GM21619 (cell line): ENCODE results near the gene ADSL.

ENCODE experiments used
- ATAC-seq: cut with Tn5 transposase; IDR thresholded peaks from one replicate; pipeline ENCODE4 v1.9.1; 2021; ENCODE audit not compliant: unreplicated experiment

Gene ADSL

DNA sequence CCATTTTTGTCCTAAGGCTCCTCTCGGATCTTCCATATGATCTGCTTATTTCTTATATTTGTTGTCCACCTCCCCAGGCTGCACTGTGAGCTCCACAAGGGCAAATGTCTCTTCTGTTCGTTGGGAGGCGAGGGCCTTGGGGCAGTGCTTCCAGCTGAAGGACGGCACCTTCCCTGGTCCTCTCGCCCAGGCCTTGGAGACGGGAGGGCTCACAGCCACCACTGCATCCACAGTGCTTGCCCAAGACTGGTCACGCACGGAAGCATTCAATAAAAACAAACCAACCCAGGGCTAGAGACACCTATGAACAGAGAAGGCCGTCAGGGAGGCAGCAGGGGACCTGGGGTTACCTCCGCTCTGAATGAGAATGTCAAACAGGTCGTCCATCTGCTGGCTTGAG, 70.3 kb downstream of the ADSL start:
- ATAC-seq: no peak

DNA sequence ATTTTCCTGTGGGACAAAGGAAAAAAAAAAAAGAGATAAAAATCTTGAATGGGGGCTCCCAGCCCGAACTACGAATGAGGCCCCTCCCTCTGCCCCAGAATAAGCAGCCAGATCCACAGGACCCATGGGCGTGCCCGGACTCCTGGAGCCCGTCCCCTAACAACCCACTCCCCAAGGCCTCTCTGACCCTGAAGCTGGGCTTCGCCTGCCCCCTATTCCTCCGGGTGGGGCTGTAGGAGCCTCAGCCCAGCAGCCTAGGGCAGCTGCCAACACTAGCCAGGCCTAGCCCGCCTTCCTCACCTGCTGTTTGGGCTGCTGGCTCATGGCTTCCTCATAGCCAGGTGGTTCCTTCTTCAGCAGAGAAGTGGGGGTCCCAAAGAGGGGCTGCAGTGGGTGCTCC, 70.7 kb downstream of the ADSL start:
- no peak for ATAC-seq

- ATAC-seq: no peak
These were observed 71.6 kb downstream of the ADSL start for GRCh38 chr22:40417881-40418280.

- ATAC-seq: no peak
These were observed 72.3 kb downstream of the ADSL start for GRCh38 chr22:40418366-40419201.

GRCh38 chr22:40419718-40420117, 73.4 kb downstream of the ADSL start:
- ATAC-seq: no peak

DNA sequence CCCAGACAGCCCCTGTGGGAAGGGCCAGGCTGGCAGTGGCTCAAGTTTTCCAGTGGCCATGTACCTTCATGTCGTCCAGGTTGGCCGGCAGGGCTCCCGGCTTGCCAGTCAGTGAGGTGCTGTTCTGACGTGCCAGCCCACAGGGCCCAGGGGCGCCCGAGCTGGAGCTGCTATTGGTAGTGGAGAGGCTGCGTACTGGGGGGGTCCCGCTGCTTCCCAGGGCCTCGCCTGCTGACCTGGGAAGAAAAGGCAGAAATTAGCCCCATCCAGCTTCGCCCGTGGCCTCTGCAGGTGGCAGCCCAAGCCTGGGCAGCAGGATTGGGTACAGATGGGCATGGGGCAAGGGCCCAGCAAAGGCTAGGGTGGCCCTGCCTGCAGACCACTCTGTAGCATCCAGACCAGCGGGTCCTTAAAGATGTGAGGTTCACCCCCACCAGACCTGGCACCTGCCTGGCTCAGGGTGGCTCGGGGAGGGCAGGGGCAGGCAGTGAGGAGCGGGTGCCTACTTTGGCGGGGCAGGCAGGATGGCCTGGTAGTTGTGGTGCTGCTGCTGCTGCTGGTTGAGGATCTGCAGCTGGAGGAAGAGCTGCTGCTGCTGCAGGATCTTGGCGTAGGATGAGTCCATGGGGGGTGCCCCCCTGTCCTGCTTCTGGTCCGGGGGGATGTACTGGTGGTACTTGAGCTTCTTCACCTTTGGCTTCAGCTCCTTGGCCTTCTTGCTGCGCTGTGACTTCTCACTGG, 74.2 kb downstream of the ADSL start:
- ATAC-seq: no peak

DNA sequence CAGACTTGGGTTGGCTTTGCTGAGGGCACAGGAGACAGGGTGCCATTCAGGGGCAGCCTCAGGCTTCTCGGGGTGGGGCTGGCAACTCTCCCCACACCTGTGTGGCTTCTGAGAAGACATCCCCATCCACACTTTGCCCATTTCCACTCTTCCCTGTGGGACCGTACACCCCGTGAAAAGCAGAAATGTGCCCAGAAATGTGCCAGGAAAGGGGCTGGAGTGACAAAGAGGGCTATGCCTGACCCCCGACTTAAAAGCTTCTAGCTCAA, 74.7 kb downstream of the ADSL start:
- ATAC-seq: no peak

- no peak for ATAC-seq
These were observed 75.6 kb downstream of the ADSL start for GRCh38 chr22:40421941-40422340.

DNA sequence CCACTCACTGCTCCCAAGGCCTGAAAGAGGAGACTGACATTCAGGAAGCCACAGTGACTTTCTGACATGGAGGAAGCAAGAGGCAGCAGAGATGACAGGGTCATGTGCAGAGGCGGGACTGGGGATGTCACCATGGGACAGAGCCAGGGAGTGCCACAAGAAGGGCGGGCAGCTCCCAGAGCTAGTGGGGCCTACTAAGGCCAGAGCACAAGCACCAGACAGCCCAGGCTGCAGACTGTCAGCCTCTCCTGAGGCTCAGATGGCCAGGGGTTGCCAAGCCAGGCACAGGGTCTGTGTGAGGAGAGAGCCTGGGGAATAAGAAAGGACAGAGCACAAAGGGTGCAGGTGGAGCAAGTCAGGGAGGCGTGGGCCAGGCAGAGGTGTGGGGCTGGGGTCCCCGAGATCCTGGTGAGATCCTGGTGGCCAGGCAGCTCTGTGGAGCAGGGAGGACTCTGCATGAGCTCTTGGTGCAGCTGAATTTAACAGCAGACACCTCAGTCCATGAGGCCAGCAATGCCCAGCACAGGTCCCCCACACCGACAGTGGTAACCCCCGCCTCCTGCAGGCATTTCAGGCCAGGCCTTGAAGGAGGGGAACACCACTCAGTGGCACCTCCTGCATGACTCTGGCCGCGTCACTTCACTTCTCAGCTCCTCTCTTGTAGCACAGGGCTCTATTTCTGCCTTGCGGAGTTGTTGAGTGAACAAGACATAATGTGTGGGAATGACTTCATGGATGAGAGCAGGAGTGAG, 76.4 kb downstream of the ADSL start:
- ATAC-seq: no peak

DNA sequence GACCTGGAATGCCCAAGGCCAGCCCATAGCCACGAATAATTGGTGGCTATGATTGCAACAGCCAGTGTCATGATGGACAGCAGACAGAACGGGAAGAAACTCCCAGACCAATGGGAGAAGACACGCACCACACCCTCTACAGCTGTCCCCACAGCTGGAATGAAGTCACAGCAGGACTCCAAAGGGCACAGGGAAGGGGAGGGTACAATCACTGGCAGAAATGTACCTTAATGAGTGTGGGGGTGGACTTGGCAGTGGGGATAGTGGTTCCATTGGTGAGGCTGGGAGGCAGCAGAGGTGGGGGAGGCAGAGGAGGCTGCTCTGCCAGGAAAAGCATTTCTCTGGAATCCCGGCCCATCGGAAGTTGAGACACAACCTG, 77.0 kb downstream of the ADSL start:
- no peak for ATAC-seq

DNA sequence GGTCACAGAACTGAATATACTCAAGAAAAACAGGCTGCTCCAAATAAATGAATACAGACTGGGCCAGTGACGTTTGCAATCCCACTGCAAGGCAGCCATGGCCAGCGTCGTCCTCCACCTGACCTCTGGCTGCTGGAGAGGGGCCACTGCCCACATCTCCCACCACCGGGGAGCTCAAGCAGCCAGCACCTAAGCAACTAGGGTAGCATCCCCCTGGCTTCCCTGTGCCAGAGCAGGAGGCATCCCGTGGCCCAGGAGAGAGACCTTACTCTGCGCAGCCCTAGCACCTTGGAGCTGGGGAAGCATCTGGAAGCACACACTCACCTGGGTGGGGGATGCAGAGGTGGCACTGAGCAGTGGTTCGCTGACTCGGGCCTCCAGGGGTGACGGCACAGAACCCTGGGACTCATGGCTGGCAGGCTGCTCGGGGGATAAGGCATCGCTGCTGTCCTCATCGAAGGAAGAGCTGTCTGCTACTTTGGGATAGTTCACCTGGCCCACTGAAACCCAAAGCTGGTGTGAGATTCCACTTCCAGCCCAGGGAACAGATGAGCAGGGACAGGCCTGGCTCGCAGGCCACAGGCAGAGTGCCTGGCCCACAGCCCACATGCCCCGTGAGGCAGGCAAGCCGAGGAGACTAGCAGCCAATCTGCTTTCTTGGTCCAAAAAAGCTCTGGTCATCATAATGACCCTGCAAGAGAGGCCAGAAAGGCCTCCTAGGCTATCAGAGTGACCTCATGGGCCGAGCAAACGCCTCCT, 77.8 kb downstream of the ADSL start:
- ATAC-seq: no peak

DNA sequence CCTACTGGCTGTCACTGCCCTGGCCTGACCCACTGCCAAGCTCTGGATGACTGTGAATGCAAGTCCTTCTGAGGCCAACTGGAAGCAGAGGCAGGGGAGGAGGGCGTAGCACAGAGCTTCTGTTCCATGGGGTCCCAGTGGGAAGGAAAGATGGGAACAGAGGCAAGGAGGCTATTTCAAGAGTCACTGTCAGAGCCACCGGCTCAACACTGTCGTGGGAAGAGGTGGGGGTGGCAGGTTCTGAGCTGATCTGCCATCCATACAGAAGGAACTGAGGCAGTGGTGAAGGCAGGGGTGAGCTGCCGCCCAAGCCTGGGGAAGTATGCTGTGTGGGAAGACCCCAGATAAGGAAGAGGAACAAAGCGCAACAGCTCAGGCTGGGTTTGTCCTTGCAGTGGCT, 78.8 kb downstream of the ADSL start:
- ATAC-seq: no peak

DNA sequence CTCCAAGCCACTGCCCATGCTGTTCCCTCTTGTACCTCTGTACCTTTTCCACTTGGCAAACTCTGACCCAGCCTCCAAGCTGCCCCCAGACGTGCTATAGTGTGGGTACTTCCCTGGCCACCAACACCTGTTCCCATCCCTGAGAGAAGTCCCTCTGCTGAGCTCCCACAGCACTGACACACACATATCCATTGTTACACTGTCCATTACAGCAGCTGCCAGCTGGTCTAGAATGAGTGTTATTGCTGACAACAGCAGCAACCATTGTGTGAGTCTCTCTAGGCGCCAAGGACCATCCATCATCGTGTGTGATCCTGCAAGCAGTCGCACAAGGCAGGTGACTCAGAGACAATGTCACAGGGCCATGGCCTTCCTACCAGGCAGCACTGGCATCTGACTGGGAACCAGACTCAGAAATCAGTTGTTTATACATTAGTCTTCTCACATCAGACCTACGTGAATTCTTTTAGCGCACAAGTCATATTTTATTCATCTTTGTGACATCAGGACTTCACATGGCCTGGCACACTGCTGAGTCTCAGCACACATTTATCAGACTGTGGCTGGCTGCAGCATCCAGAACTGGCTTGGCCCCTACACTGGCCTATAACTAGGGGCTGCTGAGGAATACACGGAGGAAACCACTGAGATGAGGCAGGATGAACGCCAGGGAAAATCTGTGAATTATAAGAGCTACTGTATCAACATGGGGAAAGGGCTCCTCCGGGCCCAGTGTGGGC, 80.5 kb downstream of the ADSL start:
- no peak for ATAC-seq

- no peak for ATAC-seq
These were observed 82.5 kb downstream of the ADSL start for GRCh38 chr22:40428796-40429195.

DNA sequence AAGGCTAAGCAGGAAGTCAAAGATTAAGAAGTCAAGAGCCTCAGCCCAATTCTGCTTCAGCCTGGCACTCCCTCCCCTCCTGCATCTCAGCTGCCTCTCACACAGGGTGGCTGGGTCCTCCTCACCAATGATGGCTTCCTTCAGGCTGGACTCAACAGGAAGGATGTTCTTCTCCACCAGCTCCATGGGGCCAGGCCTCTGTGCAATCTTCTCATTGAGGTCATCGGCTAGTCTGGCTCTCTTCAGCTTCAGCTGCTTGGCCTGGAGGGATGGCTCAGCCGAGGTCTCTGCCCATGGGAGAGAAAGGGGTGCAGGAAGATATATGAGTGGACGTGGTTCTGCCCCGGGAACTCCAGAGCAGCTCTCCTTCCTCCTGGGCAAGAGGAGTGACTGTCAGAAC, 83.2 kb downstream of the ADSL start:
- ATAC-seq: no peak

- ATAC-seq: no peak
These were observed 84.7 kb downstream of the ADSL start for GRCh38 chr22:40430991-40431390.

DNA sequence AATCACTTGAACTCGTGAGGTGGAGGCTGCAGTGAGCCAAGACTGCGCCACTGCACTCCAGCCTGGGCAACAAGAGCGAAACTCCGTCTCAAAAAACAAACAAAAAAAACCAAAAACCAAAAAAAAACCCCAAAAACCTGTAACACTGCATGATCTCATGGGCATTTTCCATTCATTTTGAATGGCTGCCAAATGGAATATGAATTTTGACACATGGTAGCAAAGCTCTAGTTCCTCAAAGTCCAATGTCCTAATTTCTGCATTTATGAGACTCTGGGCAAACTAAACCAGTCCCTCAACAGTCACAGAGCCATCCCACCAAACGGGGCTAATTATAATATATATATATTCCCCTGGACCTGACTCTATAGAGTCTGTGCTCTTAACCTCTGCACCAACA, 85.9 kb downstream of the ADSL start:
- ATAC-seq: no peak

- ATAC-seq: no peak
These were observed 86.3 kb downstream of the ADSL start for GRCh38 chr22:40432625-40433024.

GRCh38 chr22:40433416-40434090, 87.3 kb downstream of the ADSL start:
- ATAC-seq: no peak

DNA sequence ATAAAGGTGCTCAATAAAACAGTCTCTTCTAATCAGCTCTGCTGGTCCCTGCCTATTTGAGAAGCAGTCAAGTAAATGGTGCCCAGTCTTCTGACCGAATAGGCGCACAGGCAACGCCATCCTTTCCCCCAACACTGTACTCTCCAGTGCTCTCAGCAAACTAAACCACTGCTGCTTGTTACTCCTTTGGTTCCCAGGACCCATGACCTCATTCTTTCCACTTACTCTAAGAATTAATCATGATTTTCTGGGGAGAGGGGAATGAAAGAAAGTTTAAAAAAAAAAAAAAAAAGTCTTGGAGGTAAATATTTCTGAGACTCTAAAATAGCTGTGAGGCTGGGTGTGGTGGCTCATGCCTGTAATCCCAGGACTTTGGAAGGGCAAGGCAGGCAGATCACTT, 87.8 kb downstream of the ADSL start:
- ATAC-seq: no peak
